DND-41 (cell line): Measurements from ENCODE around the gene MSH3.

Source experiments
- ATAC-seq: fragments of 200-7000 bp; cut with Tn5 transposase; 3 replicates; pipeline ENCODE4 v1.9.1; 2021; ENCODE audit warnings: low read depth; ENCODE audit not compliant: insufficient read depth
- DNase-seq: peaks from one replicate; pipeline ENCODE4 v3.0.0-alpha.2; 2020
- H2AFZ ChIP-seq: 2 replicates; pipeline ENCODE4 v1.6.0; 2012; ENCODE audit warnings: low read depth, low read length
- H3K27ac ChIP-seq: 2 replicates; pipeline ENCODE4 v1.5.1; 2012; ENCODE audit warnings: low read length, inconsistent platforms
- H3K27me3 ChIP-seq: fragments of 200-600 bp; sonication (generic); 2 replicates; pipeline ENCODE4 v1.6.0; 2012; ENCODE audit warnings: low read length, mild to moderate bottlenecking, inconsistent platforms; ENCODE audit not compliant: insufficient read depth, poor library complexity
- H3K36me3 ChIP-seq: 2 replicates; pipeline ENCODE4 v1.5.1; 2012; ENCODE audit warnings: low read length, inconsistent platforms; ENCODE audit not compliant: insufficient read depth
- H3K4me1 ChIP-seq: 2 replicates; pipeline ENCODE4 v1.5.1; 2012; ENCODE audit warnings: mild to moderate bottlenecking, low read length; ENCODE audit not compliant: insufficient read depth
- H3K4me2 ChIP-seq: 2 replicates; pipeline ENCODE4 v1.6.0; 2012; ENCODE audit warnings: mild to moderate bottlenecking, moderate library complexity, low read length, inconsistent platforms; ENCODE audit not compliant: insufficient read depth
- H3K4me3 ChIP-seq, 2 experiments: fragments of 200-600 bp in 1 of 2; shearing (Covaris generic) in 1 of 2; 2 replicates each; pipeline ENCODE4 v1.5.1; 2012 to 2016; ENCODE audit warnings: inconsistent platforms in 2 of 2, low read length in 2 of 2, mild to moderate bottlenecking in 2 of 2, low read depth in 1 of 2, moderate library complexity in 1 of 2
- H3K79me2 ChIP-seq: 2 replicates; pipeline ENCODE4 v1.6.0; 2012; ENCODE audit warnings: low read length, inconsistent platforms; ENCODE audit not compliant: insufficient read depth
- H3K9ac ChIP-seq: 2 replicates; pipeline ENCODE4 v1.6.0; 2012; ENCODE audit warnings: low read depth, mild to moderate bottlenecking, inconsistent platforms, low read length, moderate library complexity
- H3K9me3 ChIP-seq: 2 replicates; pipeline ENCODE4 v1.5.1; 2012; ENCODE audit warnings: low read length, moderate library complexity, mild to moderate bottlenecking, inconsistent platforms; ENCODE audit not compliant: insufficient read depth, severe bottlenecking
- H4K20me1 ChIP-seq: 2 replicates; pipeline ENCODE4 v1.6.0; 2012; ENCODE audit warnings: low read length; ENCODE audit not compliant: insufficient read depth
- CTCF ChIP-seq: IDR thresholded peaks from 2 replicates; pipeline ENCODE4 v1.5.1; 2012; ENCODE audit warnings: borderline replicate concordance, low read length, moderate library complexity, mild to moderate bottlenecking; ENCODE audit not compliant: poor library complexity, severe bottlenecking; ENCODE audit errors: extremely low read depth
- EZH2 ChIP-seq: IDR thresholded peaks from 3 replicates; pipeline ENCODE4 v1.6.1; 2012; ENCODE audit warnings: borderline replicate concordance, low read depth, mild to moderate bottlenecking, moderate library complexity, low read length, inconsistent platforms; ENCODE audit not compliant: severe bottlenecking

MSH3 gene

GRCh38 chr5:80796846-80797245, 142.4 kb downstream of the MSH3 start:
- Histone ChIP-seq H3K9ac (no peak overlapping the region), H4K20me1 (no peaks in the 10 kb centered on the region), H3K4me3 (no peak overlapping the region), H3K27ac (no peak overlapping the region), H3K9me3 (no peaks in the 10 kb centered on the region), H3K36me3 (peaks cover 53% of the 10 kb centered on the region), H2AFZ (no peak overlapping the region), H3K4me2 (no peak overlapping the region), H3K27me3 (no peaks in the 10 kb centered on the region), H3K4me1 (no peaks in the 10 kb centered on the region), H3K79me2 (no peaks in the 10 kb centered on the region)
- no peak for TF ChIP-seq CTCF
- no peak for TF ChIP-seq EZH2
- DNase-seq: no peak
- ATAC-seq: no peak

GRCh38 chr5:80797428-80798024, 143.1 kb downstream of the MSH3 start:
- H3K79me2 ChIP-seq: no peaks in the 10 kb centered on the region
- no peak overlapping the region for H3K27ac ChIP-seq
- no peaks in the 10 kb centered on the region for H3K27me3 ChIP-seq
- no peak overlapping the region for H2AFZ ChIP-seq
- no peak overlapping the region for H3K9ac ChIP-seq
- no peak overlapping the region for H3K4me3 ChIP-seq
- H3K36me3 ChIP-seq: peaks cover 51% of the 10 kb centered on the region
- no peak overlapping the region for H3K4me2 ChIP-seq
- no peaks in the 10 kb centered on the region for H4K20me1 ChIP-seq
- H3K9me3 ChIP-seq: no peaks in the 10 kb centered on the region
- TF ChIP-seq CTCF (no peak), EZH2 (no peak)
- ATAC-seq: no peak
- DNase-seq: no peak
- no peaks in the 10 kb centered on the region for H3K4me1 ChIP-seq

- Histone ChIP-seq H3K9me3 (no peaks in the 10 kb centered on the region), H4K20me1 (no peaks in the 10 kb centered on the region), H3K27ac (no peak overlapping the region), H3K4me2 (no peak overlapping the region), H3K27me3 (no peaks in the 10 kb centered on the region), H3K4me1 (no peaks in the 10 kb centered on the region), H3K36me3 (peaks cover 47% of the 10 kb centered on the region), H3K79me2 (no peaks in the 10 kb centered on the region), H2AFZ (no peak overlapping the region), H3K4me3 (no peak overlapping the region), H3K9ac (no peak overlapping the region)
- DNase-seq (no peak), ATAC-seq (no peak)
- TF ChIP-seq EZH2: no peak
- TF ChIP-seq CTCF: no peak
These were observed 143.7 kb downstream of the MSH3 start for GRCh38 chr5:80798166-80798565.
